ENCODE results near the gene LARP4B. TPM values are rescaled to one million over a fixed set of nuclear protein-coding genes. Genes with fewer than 3 reads are reported as not detected.

Gene LARP4B
- total RNA-seq, 1 donor from 2014 or later: 101 TPM

GRCh38 chr10:953836-954235, 22.3 kb upstream of the LARP4B start:
- no peaks in the 10 kb centered on the region for H3K36me3 Mint-ChIP-seq (ENCODE audit: low read depth, unreplicated experiment)
- H3K4me3 ChIP-seq (ENCODE audit: insufficient read depth, low read depth, low read length): no peak overlapping the region
- H4K20me1 ChIP-seq (ENCODE audit: insufficient read depth, low read length): no peaks in the 10 kb centered on the region
- H3K4me1 Mint-ChIP-seq (ENCODE audit: low read depth, unreplicated experiment): no peaks in the 10 kb centered on the region
- H3K36me3 ChIP-seq (ENCODE audit: insufficient read depth, low read length): no peaks in the 10 kb centered on the region
- H3K4me3 Mint-ChIP-seq (ENCODE audit: unreplicated experiment): no peak overlapping the region
- H3K27me3 Mint-ChIP-seq (ENCODE audit: low read depth, unreplicated experiment): peaks cover 34% of the 10 kb centered on the region
- no peak overlapping the region for H2AFZ ChIP-seq (ENCODE audit: low read depth, low read length)
- DNase-seq (ENCODE audit: low read depth): no peak
- H3K27ac ChIP-seq (ENCODE audit: low read depth, low read length): no peak overlapping the region
- H3K27ac Mint-ChIP-seq (ENCODE audit: unreplicated experiment): no peak overlapping the region
- no peaks in the 10 kb centered on the region for H3K79me2 ChIP-seq (ENCODE audit: insufficient read depth, low read length)
- no peak overlapping the region for H3K9ac ChIP-seq (ENCODE audit: low read length)
- no peak overlapping the region for H3K4me2 ChIP-seq (ENCODE audit: low read length)
- H3K9me3 Mint-ChIP-seq (ENCODE audit: unreplicated experiment): peaks cover 1% of the 10 kb centered on the region
- TF ChIP-seq CTCF (IDR thresholded peaks at IDR 0.05; ENCODE audit: insufficient read depth, low read depth, low read length) (no peak), EZH2 (IDR thresholded peaks at IDR 0.05; ENCODE audit: insufficient read depth, low read length) (no peak)
- no peaks in the 10 kb centered on the region for H3K9me3 ChIP-seq (ENCODE audit: insufficient read depth, low read depth, low read length)
- no peaks in the 10 kb centered on the region for H3K4me1 ChIP-seq (ENCODE audit: insufficient read depth, low read length)
- FAIRE-seq: no peak
- H3K27me3 ChIP-seq (ENCODE audit: insufficient read depth, low read length): peaks cover 4% of the 10 kb centered on the region

- no peak overlapping the region for H3K4me3 Mint-ChIP-seq (ENCODE audit: unreplicated experiment)
- Histone ChIP-seq H3K27ac (ENCODE audit: low read depth, low read length) (no peak overlapping the region), H2AFZ (ENCODE audit: low read depth, low read length) (no peak overlapping the region), H3K4me2 (ENCODE audit: low read length) (no peak overlapping the region), H3K4me3 (ENCODE audit: insufficient read depth, low read depth, low read length) (no peak overlapping the region), H3K36me3 (ENCODE audit: insufficient read depth, low read length) (no peaks in the 10 kb centered on the region), H3K9ac (ENCODE audit: low read length) (no peak overlapping the region), H3K79me2 (ENCODE audit: insufficient read depth, low read length) (no peaks in the 10 kb centered on the region), H4K20me1 (ENCODE audit: insufficient read depth, low read length) (no peaks in the 10 kb centered on the region), H3K4me1 (ENCODE audit: insufficient read depth, low read length) (no peaks in the 10 kb centered on the region), H3K9me3 (ENCODE audit: insufficient read depth, low read depth, low read length) (no peaks in the 10 kb centered on the region), H3K27me3 (ENCODE audit: insufficient read depth, low read length) (no peaks in the 10 kb centered on the region)
- FAIRE-seq (no peak), DNase-seq (ENCODE audit: low read depth) (no peak)
- H3K36me3 Mint-ChIP-seq (ENCODE audit: low read depth, unreplicated experiment): no peaks in the 10 kb centered on the region
- H3K27ac Mint-ChIP-seq (ENCODE audit: unreplicated experiment): no peak overlapping the region
- peaks cover 3% of the 10 kb centered on the region for H3K4me1 Mint-ChIP-seq (ENCODE audit: low read depth, unreplicated experiment)
- no peak for TF ChIP-seq EZH2 (IDR thresholded peaks at IDR 0.05; ENCODE audit: insufficient read depth, low read length)
- no peak for TF ChIP-seq CTCF (IDR thresholded peaks at IDR 0.05; ENCODE audit: insufficient read depth, low read depth, low read length)
- H3K9me3 Mint-ChIP-seq (ENCODE audit: unreplicated experiment): no peaks in the 10 kb centered on the region
- peaks cover 21% of the 10 kb centered on the region for H3K27me3 Mint-ChIP-seq (ENCODE audit: low read depth, unreplicated experiment)
These were observed 17.9 kb upstream of the LARP4B start for GRCh38 chr10:949446-949845.

- Histone ChIP-seq H4K20me1 (ENCODE audit: insufficient read depth, low read length) (no peaks in the 10 kb centered on the region), H3K36me3 (ENCODE audit: insufficient read depth, low read length) (no peaks in the 10 kb centered on the region), H2AFZ (ENCODE audit: low read depth, low read length) (no peak overlapping the region), H3K4me2 (ENCODE audit: low read length) (no peak overlapping the region), H3K9ac (ENCODE audit: low read length) (no peak overlapping the region), H3K4me3 (ENCODE audit: insufficient read depth, low read depth, low read length) (no peak overlapping the region), H3K79me2 (ENCODE audit: insufficient read depth, low read length) (no peaks in the 10 kb centered on the region), H3K9me3 (ENCODE audit: insufficient read depth, low read depth, low read length) (no peaks in the 10 kb centered on the region), H3K27me3 (ENCODE audit: insufficient read depth, low read length) (no peaks in the 10 kb centered on the region), H3K27ac (ENCODE audit: low read depth, low read length) (no peak overlapping the region), H3K4me1 (ENCODE audit: insufficient read depth, low read length) (no peaks in the 10 kb centered on the region)
- no peaks in the 10 kb centered on the region for H3K36me3 Mint-ChIP-seq (ENCODE audit: low read depth, unreplicated experiment)
- no peak overlapping the region for H3K4me3 Mint-ChIP-seq (ENCODE audit: unreplicated experiment)
- no peak overlapping the region for H3K27ac Mint-ChIP-seq (ENCODE audit: unreplicated experiment)
- H3K4me1 Mint-ChIP-seq (ENCODE audit: low read depth, unreplicated experiment): peaks cover 3% of the 10 kb centered on the region
- no peak for TF ChIP-seq CTCF (IDR thresholded peaks at IDR 0.05; ENCODE audit: insufficient read depth, low read depth, low read length)
- TF ChIP-seq EZH2 (IDR thresholded peaks at IDR 0.05; ENCODE audit: insufficient read depth, low read length): no peak
- no peaks in the 10 kb centered on the region for H3K9me3 Mint-ChIP-seq (ENCODE audit: unreplicated experiment)
- no peak for FAIRE-seq
- no peak for DNase-seq (ENCODE audit: low read depth)
- H3K27me3 Mint-ChIP-seq (ENCODE audit: low read depth, unreplicated experiment): peaks cover 15% of the 10 kb centered on the region
These were observed 16.8 kb upstream of the LARP4B start for GRCh38 chr10:948347-948746.

All from astrocyte (in vitro differentiated cells and primary cell).